Epithelial cell of proximal tubule (primary cell): ENCODE results near the gene CPSF2. TPM values are rescaled to one million over a fixed set of nuclear protein-coding genes. Genes with fewer than 3 reads are reported as not detected.

Experiments used
- DNase-seq: peaks from one replicate; pipeline ENCODE4 v3.0.0-alpha.2; 2011; ENCODE audit warnings: low read depth
- H3K4me3 ChIP-seq: 2 replicates; pipeline ENCODE4 v1.5.1; 2011; ENCODE audit warnings: low read depth, mild to moderate bottlenecking, low read length
- CTCF ChIP-seq: conservative IDR thresholded peaks from 2 replicates; pipeline ENCODE4 v1.5.1; 2012; ENCODE audit warnings: low read depth, mild to moderate bottlenecking, low read length
- total RNA-seq: library from RNA; depleted of rRNA; stranded (reverse); fragments of >200 nt; gene quantifications from 2 replicates; pipeline ENCODE4 v1.2.3, GENCODE V29; 2015

The CPSF2 gene
- total RNA-seq, 1 donor from 2014 or later, result 35.6 TPM

- no peak for TF ChIP-seq CTCF
Measured at GRCh38 chr14:92153581-92153980, 31.8 kb downstream of the CPSF2 start.

GRCh38 chr14:92154283-92154942 lies 32.6 kb downstream of the CPSF2 start:
- TF ChIP-seq CTCF, result no peak
- no peak overlapping the region for H3K4me3 ChIP-seq
- no peak for DNase-seq

More at GRCh38 chr14:92153581-92153980, 31.8 kb downstream of the CPSF2 start:
- DNase-seq, result no peak
- no peak overlapping the region for H3K4me3 ChIP-seq

GRCh38 chr14:92160619-92161018 lies 38.9 kb downstream of the CPSF2 start:
- H3K4me3 ChIP-seq, result no peak overlapping the region
- peak; percentile 40 for DNase-seq
- TF ChIP-seq CTCF, result no peak

GRCh38 chr14:92161521-92161920 lies 39.8 kb downstream of the CPSF2 start:
- no peak for DNase-seq
- TF ChIP-seq CTCF, result no peak
- no peak overlapping the region for H3K4me3 ChIP-seq

- DNase-seq, result no peak
- TF ChIP-seq CTCF, result no peak
- no peak overlapping the region for H3K4me3 ChIP-seq
Measured at GRCh38 chr14:92164958-92165357, 43.2 kb downstream of the CPSF2 start.

- no peak for DNase-seq
- TF ChIP-seq CTCF, result no peak
Measured at GRCh38 chr14:92173668-92174067, 51.9 kb downstream of the CPSF2 start.

GRCh38 chr14:92175811-92176210 lies 54.0 kb downstream of the CPSF2 start:
- DNase-seq, result no peak
- H3K4me3 ChIP-seq, result no peak overlapping the region
- TF ChIP-seq CTCF, result no peak

More at GRCh38 chr14:92173668-92174067, 51.9 kb downstream of the CPSF2 start:
- H3K4me3 ChIP-seq, result no peak overlapping the region
